GM13977 (cell line): ENCODE results near the gene CMTR1.
"Not testable (repeated sequence)": the region's sequence is repeated elsewhere in the genome, so short reads cannot be mapped to it uniquely, and the experiment has no call there.

Experiments used
- DNase-seq: peaks from one replicate; pipeline ENCODE4 v3.0.0; 2012; ENCODE audit warnings: low spot score
- in situ Hi-C: fragments of 300-500 bp; cut with MboI; formaldehyde crosslinking; loops from one replicate; pipeline ENCODE4 v1.12.0; 2022; ENCODE audit warnings: low sequenced_read_pairs, low pct_unique_long_range_greater_than_20kb, mixed read lengths, inconsistent platforms; ENCODE audit not compliant: unreplicated experiment
- TF ChIP-seq, protein P1 (sequence below): IDR thresholded peaks from 2 replicates; pipeline ENCODE4 v1.5.1; 2012; ENCODE audit warnings: mild to moderate bottlenecking, control low read depth; ENCODE audit not compliant: insufficient read depth; ENCODE audit errors: extremely low read depth, missing control alignments

CMTR1 gene

DNA sequence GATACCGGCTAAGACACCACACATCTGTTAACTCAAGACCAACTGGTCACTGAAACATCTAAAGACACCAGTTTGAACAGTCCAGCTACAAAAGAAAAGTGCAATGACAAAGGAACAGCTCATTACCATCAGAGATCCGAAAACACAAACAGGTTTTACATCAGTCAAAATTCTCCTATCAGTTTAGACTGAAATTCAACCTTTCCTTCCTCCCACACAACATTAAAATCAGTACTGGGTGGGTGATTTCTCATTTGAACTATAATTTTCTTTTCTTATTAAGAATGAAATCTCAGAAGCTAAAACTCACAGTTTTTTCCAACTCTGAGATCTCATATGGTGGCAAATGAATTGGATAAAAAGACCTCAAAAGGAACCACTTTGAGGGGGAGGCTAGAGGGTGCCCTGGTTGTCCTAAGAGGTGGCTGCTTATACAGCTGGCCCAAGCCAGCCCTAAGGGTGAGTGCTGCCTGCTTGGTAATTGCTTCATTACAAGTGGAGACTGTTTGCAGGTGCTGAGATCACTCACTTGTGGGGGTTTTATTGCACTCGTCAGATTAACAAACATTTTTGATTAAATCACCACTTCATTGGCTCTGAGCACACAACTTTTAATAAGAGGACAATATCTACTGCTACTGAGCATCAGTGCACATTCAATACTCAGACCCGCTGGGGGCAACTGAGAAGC, 62.4 kb downstream of the CMTR1 start:
- peak; percentile 60 for DNase-seq
- TF ChIP-seq, protein P1, sequence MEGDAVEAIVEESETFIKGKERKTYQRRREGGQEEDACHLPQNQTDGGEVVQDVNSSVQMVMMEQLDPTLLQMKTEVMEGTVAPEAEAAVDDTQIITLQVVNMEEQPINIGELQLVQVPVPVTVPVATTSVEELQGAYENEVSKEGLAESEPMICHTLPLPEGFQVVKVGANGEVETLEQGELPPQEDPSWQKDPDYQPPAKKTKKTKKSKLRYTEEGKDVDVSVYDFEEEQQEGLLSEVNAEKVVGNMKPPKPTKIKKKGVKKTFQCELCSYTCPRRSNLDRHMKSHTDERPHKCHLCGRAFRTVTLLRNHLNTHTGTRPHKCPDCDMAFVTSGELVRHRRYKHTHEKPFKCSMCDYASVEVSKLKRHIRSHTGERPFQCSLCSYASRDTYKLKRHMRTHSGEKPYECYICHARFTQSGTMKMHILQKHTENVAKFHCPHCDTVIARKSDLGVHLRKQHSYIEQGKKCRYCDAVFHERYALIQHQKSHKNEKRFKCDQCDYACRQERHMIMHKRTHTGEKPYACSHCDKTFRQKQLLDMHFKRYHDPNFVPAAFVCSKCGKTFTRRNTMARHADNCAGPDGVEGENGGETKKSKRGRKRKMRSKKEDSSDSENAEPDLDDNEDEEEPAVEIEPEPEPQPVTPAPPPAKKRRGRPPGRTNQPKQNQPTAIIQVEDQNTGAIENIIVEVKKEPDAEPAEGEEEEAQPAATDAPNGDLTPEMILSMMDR: no peak
- in situ Hi-C loops: no loop called here

DNA sequence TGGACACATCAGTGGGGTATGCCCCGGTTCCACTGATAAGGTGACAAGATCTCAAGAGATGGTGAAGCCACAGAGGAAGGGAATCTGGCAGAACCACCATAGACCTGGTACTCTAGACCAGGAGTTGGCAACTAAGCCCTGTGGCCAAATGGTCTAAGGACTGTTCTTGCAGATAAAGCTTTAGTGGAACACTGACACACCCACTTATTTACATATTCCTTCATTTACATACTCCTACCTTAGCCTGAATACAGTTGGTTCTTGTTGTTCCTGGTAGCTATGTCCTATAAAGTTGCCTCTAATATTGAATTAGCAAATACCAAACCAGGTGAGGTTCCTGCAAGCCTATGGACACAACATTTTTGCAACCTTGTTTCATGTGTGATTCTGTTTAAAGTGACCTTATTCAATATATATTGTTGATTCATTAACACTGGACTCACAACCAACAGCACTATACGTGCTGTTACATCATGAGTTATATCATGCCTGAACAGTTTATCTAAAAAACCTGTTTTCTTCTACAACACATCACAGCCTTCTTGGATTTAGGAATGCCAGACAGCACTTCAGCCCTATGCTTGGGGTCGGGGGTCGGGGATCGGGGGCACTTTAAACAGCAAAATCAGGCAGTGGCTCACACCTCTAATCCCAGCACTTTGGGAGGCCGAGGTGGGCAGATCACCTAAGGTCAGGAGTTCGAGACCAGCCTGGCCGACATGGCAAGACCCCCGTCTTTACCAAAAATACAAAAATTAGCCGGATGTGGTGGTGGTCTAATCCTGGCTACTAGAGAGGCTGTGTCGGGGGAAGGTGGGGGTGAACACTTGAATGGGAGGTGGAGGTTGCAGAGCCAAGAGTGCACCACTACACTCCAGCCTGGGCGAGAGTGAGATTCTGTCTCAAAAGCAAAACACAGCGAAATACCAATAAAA, 64.2 kb downstream of the CMTR1 start:
- TF ChIP-seq, protein P1: no peak
- no peak for DNase-seq
- in situ Hi-C loops: no loop called here

DNA sequence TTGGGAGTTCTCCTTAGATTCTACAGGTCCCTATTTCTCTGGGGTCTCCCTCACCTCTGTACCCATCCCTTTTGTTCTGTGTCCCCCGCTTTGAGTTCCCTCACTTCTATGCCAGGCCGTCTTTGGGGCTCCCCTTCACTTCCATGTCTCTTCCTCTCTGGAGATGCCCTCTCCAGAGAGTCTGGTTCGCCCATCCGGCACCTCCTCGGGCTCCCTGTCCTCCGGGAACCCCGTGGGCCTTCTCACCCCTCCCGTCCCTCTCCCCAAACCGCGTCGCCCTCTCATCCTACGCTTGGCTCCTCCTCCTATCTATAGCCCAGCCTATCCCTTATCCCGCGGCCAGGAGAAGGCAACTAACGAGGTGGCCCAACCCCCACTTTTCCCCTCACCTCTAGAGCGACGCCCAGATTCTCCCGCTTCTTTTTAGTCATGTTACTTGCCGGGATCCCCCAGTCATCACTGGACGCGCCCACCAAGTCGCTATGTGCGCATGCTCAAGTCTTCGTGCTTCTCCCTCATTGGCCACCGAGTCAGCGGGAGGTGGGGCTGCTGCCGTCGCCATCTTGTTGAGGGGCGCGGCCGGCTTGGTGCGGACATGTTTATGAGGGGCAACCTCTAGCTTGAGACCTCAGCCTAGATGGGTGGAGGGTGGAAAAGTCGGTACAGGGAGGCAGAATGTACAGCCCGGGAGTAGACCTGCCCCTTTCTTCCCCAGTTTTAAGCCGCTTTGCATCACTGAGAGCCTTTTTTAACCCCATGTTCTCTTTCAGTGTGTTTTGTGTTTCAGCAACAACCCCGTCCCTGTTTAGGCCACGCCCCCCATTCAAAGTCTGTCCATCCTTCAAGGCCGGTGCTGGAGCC, 66.6 kb downstream of the CMTR1 start, which contains the start of gene CCDC167:
TSS of gene CCDC167 (minus strand) at position 461 of the 861 bp plus-strand sequence. CDS start at position 431, 30 bp downstream.
- DNase-seq: peak; percentile 93
- TF ChIP-seq, protein P1: no peak
- in situ Hi-C loops: no loop called here

DNA sequence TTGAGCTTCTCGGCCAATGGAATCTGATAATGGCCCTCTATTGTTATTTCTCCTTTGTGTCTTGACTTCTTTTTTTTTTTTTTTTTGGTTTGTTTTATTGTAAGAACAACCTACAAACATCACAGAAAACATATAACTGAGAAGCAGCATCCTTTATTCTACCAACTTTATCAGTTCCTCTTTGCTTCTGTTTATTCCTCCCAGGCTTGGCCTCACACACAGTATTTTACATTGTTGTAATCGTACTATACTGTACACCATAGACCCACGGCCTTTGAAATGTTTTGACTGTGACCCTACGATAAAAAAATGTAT, 67.2 kb downstream of the CMTR1 start:
- no peak for DNase-seq
- in situ Hi-C loops: no loop called here

DNA sequence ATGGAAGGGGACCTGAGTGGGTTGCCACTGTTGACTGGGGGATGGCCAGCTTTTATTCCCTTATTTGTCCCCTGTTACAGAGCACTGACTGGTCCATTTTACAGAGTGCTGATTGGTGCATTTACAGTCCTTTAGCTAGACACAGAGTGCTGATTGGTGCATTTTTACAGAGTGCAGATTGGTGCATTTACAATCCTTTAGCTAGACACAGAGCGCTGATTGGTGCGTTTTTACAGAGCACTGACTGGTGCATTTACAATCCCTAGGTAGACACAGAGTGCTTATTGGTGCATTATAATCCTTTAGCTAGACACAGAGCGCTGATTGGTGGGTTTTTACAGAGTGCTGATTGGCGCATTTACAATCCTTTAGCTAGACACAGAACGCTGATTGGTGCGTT, 67.9 kb downstream of the CMTR1 start:
- in situ Hi-C loops, DNase-seq: not testable (repeated sequence)

More for the DNA sequence above, 67.2 kb downstream of the CMTR1 start:
- TF ChIP-seq, protein P1: no peak

DNA sequence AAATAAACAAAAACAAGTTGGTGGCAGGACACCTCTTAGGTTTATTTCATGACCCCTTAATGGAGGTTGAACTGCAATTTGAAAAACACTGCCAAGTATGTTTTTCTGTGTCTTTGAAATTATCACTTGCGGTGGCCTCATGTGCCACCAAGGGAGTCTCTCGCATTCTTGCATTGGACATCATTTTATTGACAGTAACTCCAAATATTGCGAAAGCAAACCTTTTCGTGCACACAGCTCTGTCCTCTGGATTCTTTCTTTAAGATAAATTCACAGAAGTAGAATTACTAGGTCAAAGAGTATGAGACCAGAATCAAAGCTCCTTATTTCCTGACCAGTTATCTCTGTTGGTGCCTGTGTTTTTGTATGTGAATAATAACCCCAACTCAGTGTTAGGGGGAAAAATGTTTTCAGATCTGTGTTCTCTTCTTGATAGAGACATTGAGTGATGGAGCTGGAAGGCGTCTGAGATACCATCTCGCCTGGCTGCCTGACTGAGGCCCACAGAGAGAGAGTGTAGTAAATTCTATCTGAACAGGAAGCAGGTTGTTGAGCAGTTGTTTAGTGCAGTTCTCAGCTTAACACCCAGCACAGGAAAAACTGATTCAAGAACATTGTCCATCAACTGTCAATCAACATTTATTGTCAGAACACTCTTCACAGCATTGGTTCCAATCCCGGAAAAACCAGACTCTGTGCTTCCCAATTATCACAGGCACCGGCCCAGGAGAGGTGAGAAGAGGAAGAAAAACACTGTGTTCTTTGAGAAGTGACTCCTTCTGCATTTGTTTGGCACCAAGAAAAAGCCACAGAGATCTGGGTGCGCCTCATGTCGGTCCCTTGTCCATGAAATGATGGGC, 68.8 kb downstream of the CMTR1 start:
- TF ChIP-seq, protein P1: no peak
- DNase-seq: no peak
- in situ Hi-C loops: no loop called here
